Posterior cingulate gyrus (tissue), 11 donors: ENCODE measurements around the gene METTL17.
"Not testable (repeated sequence)": the region's sequence is repeated elsewhere in the genome, so short reads cannot be mapped to it uniquely, and the experiment has no call there.

Experiments used
- DNase-seq, 10 donors: peaks; one replicate each; pipeline versions ENCODE4 v3.0.0 to v3.0.0-alpha.2; 2020 to 2021; ENCODE audit warnings: mixed read lengths in 3 of 10
- intact Hi-C: fragments of 100-400 bp; cut with DNase I; formaldehyde crosslinking; loops from one replicate; pipeline ENCODE4 v1.15.1; 2023

METTL17 gene, protein sequence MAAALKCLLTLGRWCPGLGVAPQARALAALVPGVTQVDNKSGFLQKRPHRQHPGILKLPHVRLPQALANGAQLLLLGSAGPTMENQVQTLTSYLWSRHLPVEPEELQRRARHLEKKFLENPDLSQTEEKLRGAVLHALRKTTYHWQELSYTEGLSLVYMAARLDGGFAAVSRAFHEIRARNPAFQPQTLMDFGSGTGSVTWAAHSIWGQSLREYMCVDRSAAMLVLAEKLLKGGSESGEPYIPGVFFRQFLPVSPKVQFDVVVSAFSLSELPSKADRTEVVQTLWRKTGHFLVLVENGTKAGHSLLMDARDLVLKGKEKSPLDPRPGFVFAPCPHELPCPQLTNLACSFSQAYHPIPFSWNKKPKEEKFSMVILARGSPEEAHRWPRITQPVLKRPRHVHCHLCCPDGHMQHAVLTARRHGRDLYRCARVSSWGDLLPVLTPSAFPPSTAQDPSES

DNA sequence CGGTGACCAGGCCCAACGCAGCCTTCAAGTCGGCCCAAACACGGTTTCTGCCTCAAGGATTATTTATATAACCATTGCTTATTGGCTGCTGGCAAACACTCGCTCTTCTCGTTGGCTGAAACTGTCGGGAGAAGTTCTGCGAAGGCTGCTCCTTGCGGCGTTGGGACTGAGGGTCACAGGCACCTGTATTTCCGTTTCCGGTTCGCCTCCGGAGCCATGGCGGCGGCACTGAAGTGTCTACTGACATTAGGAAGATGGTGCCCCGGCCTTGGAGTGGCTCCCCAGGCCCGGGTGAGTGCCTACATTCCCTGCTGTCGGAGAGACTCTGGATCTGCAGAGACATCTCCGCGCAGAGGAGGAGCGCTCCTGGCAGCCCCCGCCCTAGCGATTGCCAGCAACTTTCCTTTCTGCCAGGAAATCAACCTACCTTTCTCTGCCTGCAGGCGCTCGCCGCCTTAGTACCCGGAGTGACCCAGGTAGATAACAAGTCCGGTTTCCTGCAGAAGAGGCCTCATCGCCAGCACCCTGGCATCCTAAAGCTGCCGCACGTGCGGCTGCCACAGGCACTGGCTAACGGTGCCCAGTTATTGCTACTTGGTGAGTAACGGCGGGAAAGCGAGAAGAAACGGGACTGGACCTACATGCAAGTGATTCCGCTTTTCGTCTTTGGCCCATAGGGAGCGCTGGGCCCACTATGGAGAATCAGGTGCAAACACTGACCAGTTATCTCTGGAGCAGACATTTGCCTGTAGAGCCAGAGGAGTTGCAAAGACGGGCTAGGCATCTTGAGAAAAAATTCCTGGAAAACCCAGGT is at the start of gene METTL17:
METTL17 (plus strand) TSS at position 194 of the 814 bp plus-strand sequence; CDS start at position 217, 23 bp downstream.
- intact Hi-C loops, result no loop called here
- peak; percentile 82 to 99 (median 92) for DNase-seq

DNA sequence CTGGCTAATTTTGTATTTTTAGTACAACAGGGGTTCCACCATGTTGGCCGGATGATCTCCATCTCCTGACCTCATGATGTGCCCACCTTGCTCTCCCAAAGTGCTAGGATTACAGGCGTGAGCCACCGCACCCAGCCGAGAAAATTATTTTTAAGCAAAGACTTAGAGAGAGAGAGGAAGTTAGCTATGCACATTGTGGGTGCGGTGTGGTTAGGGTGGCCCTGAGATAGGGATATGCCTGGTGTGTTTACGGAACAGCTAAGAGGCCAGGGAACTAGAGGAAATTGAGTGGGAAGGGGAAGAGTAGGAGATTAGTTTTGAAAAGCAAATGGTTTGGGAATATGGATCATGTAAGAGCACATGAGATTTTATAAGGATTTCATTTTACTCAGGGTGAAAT is 44.6 kb upstream of the METTL17 start:
- DNase-seq, intact Hi-C loops: not testable (repeated sequence)

DNA sequence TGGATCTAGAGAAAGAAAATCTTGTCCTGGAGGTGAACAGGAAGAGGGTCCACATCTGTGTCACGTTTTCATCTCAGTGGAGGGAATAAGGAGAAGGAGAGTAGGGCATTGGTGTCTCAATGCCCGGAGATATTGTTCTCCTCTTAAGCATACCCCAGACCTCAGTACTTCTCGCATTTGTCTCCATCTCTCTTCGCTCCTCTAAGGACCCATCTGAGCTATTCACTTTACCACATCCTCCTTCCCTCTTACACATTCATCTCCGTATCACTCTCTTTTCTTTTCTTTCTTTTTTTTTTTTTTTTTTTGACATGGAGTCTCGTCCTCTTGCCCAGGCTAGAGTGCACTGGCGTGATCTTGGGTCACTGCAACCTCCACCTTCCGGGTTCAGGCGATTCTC is 43.1 kb upstream of the METTL17 start:
- DNase-seq, intact Hi-C loops: not testable (repeated sequence)

DNA sequence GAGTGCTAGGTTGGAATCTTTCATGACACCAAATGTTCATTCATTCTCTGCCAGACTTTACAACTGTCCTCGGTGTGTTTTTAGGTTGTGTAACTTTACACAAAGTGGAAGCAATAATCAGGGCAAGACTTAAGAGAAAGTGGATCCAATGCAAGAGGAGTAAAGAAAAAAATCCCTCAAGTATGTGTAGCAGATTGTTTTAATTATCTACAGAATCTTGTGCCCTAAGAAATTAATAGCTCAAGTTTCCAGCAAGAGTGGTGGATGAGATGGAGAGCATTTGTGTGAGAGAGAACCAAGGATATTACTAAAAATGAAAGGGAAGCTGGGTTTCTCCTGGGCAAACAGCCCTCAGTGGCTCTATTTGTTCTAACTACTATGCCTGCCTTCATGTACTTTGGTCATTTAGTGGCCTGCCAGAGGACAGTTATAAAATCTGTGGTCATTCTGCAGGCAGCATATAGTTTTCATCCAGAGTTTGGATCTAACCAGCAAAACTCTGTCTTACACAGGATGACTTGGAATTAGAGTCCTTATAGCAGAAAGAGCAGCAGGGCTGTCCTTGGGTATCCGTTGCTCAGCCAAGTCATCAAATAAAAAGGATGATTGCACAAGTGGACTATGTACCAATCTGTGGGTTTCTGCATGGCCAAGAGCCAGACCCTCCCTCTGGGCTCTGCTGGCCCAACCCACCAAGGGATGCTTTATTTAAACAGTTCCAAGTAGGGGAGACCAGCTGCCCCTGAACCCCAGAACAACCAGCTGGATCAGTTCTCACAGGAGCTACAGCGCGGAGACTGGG is 34.8 kb upstream of the METTL17 start, which contains the start of gene RNASE2:
RNASE2 (plus strand) TSS at position 752 of the 802 bp plus-strand sequence. CDS start 285 bp downstream, outside the sequence.
- DNase-seq, intact Hi-C loops: not testable (repeated sequence)

DNA sequence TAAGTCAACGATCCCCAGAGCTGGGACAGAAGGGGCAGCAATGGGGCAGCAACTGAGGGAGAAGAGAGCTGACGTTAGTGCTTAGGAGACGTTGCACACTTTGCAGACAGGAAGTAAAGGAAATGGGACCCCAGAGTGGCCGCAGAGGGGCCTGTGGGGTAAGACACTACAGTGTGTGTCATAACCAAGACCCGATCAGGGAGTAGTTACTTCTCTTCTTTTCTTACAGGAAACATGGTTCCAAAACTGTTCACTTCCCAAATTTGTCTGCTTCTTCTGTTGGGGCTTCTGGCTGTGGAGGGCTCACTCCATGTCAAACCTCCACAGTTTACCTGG is 34.3 kb upstream of the METTL17 start:
- intact Hi-C loops, DNase-seq: not testable (repeated sequence)

DNA sequence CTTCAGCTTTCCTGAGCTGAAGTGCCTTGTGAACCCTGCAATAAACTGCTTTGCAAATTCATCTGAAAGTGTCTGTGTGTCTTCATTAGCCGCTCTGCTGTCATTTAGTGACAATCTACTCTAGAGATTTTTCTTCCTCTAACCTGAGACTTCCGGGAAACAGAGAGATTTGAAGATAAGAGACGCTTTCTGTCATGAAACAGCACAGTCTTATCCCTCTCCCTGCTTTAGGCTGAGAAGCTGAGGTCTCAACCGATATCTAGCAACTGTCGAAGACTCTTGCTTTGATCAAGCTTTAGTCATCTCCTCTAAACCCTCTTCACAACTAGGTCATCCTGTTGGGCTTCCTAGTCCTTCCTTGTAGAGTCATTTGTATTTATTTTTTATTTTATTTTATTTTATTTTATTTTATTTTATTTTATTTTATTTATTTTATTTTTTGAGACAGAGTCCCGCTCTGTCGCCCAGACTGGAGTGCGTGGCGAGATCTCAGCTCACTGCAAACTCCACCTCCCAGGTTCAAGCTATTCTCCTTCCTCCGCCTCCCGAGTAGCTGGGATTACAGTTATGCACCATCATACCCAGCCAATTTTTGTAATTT is 33.3 kb upstream of the METTL17 start:
- intact Hi-C loops, result no loop called here
- no peak for DNase-seq

DNA sequence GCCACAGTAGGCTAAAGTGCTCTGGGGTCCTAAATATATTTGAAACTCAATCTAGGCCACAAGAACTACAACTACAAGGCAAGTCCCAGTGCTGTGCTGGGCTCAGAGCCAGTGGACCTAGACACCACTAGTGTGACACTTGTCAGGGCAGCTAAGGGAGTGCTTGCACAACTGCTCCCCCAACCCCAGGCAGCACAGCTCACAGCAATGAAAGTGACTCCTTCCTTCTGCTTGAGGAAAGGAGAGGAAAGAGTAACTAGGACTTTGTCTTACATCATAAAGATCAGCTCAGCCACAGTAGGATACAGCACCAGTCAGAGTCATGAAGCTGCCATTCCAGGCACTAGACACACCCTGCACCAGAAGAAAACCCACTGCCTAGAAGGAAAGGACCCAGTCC is 30.8 kb upstream of the METTL17 start:
- DNase-seq, intact Hi-C loops: not testable (repeated sequence)

DNA sequence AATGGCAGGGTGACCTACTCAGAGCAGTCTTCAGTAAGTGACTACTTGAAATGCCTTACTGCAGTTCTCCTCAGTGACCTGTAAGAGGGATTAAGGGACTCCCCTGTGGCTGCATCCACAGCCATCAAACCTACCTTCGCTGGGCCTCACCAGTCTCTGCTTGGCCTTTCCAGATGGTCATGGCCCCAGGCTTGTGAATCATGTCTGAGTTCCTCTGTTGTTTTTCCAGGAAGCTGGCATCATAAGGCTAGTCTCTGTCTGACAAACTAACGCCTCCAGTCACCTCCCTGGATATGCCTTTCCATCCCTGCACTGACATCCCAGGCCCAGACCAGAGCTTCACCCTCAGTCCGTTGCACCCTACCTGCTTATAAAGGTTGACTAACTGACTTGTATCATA is 20.4 kb upstream of the METTL17 start:
- DNase-seq, result no peak
- intact Hi-C loops, result no loop called here

DNA sequence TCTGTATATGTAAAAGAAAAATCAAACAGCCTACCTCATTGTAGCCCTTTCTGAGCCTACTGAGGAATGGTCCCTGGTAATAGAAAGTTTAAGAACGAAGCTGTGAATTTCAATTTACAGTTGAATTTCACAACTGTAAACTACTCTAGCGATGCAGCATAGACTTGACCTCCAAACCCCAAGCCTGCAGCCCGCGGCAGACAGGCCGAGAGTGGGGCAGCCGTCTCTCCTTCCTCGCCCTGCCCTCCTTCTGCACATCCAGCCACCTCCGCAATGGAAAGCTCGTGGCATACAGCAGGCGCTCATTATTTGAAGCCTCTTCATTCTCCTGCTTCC is 19.2 kb upstream of the METTL17 start:
- intact Hi-C loops, result loop anchor here (2.0 to 10.0 kb wide), 5 partner anchors 67 to 336 kb away; no protein-coding TSS in a partner anchor
- no peak for DNase-seq

DNA sequence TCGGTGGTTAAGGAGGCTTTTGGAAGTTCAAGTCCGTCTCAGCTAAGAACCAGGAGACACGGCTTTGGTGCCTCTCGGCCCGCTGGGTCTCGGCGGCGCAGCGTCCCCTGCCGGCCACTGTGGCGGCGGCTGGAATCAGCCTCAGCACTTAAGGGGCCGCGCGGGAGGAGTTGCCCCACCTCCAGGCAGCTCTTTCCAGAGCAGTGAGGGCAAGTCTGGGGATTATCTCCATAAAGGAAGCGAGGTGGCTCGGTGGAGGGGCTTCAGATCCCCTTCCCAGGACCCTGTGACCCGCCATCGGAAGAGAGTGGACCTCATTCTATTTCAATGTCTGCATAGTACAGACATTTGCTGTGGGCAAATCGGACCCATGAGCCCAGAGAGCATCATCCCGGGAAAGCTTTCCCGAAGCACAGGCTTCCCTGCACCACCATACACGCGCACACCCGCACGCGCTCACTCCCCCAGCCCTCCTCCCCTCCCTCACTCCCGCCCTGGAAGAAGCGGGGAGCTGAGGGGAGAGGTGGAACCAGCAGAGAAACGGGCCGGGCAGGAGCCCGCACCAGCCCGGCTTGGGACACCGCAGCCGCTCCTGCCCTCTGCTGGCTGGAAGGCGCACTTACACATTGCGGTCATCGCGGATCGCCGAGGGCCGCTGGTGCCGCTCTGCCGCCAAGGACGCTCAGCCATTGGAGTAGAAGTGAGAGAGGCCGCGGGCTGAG is 18.6 kb upstream of the METTL17 start:
- DNase-seq, result peak; percentile 65 to 97 (median 84)
- intact Hi-C loops, result loop anchor here (2.0 to 10.0 kb wide), 5 partner anchors 66 to 336 kb away; no protein-coding TSS in a partner anchor

DNA sequence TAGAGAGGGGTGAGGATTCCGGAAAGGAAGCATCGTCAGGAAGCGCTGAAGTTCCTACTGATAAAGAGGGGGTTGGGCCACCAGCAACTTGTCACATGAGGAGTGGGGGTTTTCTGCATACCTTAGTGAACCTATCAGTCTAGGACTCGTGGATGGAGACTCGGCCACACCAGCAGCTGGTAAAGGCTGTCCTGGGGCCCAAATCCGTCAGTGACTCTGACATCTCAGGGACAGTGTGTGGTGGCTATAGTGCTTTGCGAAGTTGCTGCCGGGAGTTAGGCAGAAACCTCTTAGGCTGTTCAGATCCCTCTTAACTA is 18.1 kb upstream of the METTL17 start:
- intact Hi-C loops, result loop anchor here (2.0 to 10.0 kb wide), 5 partner anchors 66 to 337 kb away; no protein-coding TSS in a partner anchor
- DNase-seq, result no peak

DNA sequence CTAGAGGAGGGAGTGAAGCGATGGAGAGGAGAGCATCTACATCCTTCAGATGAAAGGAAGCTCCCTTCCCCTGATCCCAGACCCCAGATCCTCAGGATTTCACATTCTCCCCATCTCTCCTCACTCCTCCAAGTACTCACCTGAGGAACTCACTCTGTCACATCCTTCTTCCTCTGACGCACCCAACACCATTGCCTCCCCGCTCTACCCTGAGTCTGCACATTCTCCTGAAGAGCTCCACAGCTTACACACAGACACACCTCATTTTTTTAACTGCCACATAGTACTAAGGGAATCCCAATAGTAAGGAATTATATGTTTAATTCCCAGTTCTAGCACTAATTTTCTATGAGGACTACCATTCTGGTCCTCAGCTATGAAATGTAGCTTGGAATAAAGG is 16.3 kb upstream of the METTL17 start:
- intact Hi-C loops, result loop anchor here (5.0 to 10.0 kb wide), 4 partner anchors 64 to 339 kb away; no protein-coding TSS in a partner anchor

DNA sequence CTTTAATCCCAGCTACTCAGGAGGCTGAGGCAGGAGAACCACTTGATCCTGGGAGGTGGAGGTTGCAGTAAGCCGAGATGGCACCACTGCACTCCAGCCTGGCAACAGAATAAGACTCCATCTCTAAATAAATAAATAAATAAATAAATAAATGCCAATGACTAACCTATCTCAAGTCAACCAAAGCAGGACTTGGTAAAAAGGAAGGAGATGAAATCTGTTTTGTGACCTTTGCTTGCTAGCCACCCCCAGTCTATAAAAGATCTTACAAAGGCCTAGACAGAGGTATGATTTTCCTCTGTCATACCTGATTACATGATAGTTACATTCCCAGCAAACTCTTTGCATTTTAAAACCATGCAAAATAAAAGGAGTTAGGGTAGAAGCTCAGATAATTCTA is 13.5 kb upstream of the METTL17 start:
- no peak for DNase-seq
- intact Hi-C loops, result loop anchor here (10.0 kb wide), 1 partner anchor 341 kb away; no protein-coding TSS in a partner anchor

More for the DNA sequence above, 16.3 kb upstream of the METTL17 start:
- DNase-seq, result no peak

DNA sequence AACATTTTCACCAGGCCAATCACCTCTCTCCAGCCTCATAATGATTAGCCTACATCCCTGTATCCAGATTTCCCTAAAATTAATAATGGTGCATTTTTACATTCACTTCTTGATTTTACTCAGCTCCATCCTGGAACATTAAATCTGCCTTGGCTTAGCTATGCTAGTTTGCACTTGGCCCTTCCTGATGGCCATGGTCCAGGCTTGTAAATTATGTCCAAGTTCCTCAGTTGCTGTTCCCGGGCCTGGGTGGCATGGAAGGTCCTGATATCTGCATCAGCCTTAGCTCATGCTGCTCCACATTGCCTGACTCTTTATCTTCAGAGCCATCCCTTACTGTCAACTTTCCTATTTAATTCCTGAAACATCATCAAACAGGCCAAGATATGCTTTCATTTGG is 11.1 kb upstream of the METTL17 start:
- intact Hi-C loops, result loop anchor here (10.0 kb wide), 1 partner anchor 344 kb away; no protein-coding TSS in a partner anchor

DNA sequence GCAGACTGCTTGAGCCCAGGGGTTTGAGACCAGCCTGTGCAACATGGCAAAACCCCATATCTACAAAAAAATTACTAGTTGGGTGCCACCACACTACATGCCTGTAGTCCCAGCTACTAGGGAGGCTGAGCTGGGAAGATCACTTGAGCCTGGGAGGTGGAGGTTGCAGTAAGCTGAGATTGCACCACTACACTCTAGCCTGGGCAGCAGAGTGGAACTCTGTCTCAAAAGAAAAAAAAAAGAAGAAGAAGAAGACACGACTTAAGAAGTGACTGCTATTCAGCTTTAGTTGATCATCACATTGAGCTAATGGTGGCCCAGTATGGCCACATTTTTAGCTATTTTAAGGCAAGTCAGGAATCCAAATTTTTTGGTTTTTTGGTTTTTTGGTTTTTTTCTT is 8.9 kb upstream of the METTL17 start:
- no peak for DNase-seq
- intact Hi-C loops, result no loop called here

More for the DNA sequence above, 11.1 kb upstream of the METTL17 start:
- DNase-seq, result no peak

DNA sequence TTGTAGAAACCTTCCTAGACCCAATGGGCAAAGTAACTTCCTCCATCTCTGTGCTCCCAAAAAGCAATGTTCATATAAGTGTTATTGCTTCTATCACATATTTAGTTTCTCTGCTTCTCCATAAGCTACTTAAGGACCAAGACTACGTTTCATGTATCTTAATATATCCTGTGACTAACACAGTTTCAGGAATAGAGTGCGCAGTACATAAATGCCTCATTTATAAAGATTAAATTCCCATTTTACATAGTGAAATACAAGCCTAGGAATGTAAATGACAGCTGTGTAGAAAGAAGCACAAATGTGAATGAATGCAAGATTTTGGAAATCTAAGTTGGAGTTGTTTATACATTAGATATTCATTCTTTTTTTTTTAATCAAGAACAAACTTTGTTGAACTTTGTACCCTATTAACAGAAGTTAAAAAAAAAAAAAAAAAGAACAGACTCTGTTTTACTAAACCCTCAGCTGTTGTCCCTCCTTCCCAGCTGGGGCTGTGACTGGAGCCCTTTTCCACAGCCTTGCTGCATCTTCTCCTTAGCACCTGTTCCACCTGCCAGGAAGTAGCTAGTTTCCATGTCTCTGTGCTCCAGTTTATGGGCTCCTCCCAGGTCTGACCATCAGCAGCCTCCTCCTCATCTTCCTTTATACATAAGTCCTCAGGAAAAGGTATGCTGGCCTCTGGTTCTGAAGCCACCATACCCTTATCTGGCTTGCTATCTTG is 7.0 kb upstream of the METTL17 start:
- no peak for DNase-seq
- intact Hi-C loops, result no loop called here

DNA sequence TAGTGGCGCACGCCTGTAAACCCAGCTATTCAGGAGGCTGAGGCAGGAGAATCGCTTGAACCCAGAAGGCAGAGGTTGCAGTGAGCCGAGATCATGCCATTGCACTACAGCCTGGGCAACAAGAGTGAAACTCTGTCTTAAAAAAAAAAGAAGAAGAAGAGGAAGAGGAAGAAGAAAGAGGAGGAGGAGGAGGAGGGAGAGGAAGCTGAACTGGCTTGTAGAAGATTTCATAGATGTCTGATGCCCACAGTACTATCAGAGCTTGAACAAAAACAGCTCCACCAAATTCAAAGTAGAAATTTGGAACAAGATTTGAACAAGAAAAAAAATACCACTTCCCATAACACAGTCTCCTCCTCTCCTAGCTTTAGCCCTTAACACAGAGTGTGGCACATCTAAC is 4.1 kb upstream of the METTL17 start:
- DNase-seq, intact Hi-C loops: not testable (repeated sequence)

DNA sequence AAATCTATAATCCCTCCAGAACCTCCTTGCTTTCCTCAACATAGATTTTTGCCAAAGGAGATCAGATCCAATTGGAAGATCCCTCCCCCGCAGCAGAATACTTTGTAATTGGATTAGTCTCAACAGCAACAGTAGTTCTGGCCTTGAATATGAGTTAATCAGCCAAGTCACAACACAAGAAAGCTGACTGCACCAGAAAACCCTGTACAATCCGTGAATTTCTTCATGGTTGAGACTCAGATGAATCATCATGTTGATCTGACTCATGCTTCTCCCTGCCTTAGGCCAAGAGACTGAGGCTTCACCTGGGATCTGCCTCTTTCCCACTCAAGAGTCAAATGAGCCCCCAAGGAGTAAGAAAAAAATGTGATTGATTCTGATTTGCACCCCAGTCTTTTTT is 3.0 kb upstream of the METTL17 start:
- intact Hi-C loops, result no loop called here
- DNase-seq, result no peak
